AG04450 (cell line): ENCODE results near the gene ZC3H6. TPM values are rescaled to one million over a fixed set of nuclear protein-coding genes. Genes with fewer than 3 reads are reported as not detected.
"Not testable (repeated sequence)": the region's sequence is repeated elsewhere in the genome, so short reads cannot be mapped to it uniquely, and the experiment has no call there.

Experiments used
- CTCF ChIA-PET: fragments of 300-600, 350-600 bp; formaldehyde crosslinking; extraction: SDS; loops from one replicate; lab custom pipeline; 2022; ENCODE audit warnings: antibody characterized with exemption, inconsistent platforms; lab: Charles Lee
- POLR2A ChIA-PET: fragments of 350-600 bp; formaldehyde crosslinking; extraction: SDS; loops from one replicate; lab custom pipeline; 2021; ENCODE audit warnings: antibody characterized with exemption, inconsistent platforms; lab: Yijun Ruan, JAX
- DNase-seq: peaks from one replicate; pipeline ENCODE4 v3.0.0-alpha.2; 2011; ENCODE audit warnings: low read depth, low spot score
- H3K27ac ChIP-seq: one replicate; pipeline ENCODE4 v1.5.1; 2012; ENCODE audit warnings: low read depth, low read length, control low read depth
- H3K27me3 ChIP-seq: one replicate; pipeline ENCODE4 v1.6.0; 2012; ENCODE audit warnings: low read length; ENCODE audit not compliant: control insufficient read depth, insufficient read depth
- H3K4me3 ChIP-seq: 2 replicates; pipeline ENCODE4 v1.5.1; 2011; ENCODE audit warnings: mild to moderate bottlenecking, low read depth, low read length, control low read depth
- H3K9me3 ChIP-seq: 2 replicates; pipeline ENCODE4 v1.5.1; 2012; ENCODE audit warnings: low read length; ENCODE audit not compliant: control insufficient read depth, insufficient read depth
- CTCF ChIP-seq: IDR thresholded peaks from 2 replicates; pipeline ENCODE4 v1.5.1; 2011; ENCODE audit warnings: low read depth, low read length, control low read depth, inconsistent platforms
- polyA plus RNA-seq: library from polyadenylated mRNA; depleted of rRNA; stranded (reverse); fragments of >200 nt; gene quantifications from 2 replicates; pipeline ENCODE4 v1.2.3, GENCODE V29; 2011

Gene ZC3H6
- polyA plus RNA-seq, 1 experiment, result 1.5 TPM

- CTCF ChIA-PET, result interaction anchor here (1.9 kb wide), 1 partner anchor 82 kb away, joined by 5 read pairs; no protein-coding TSS in a partner anchor
- H3K27ac ChIP-seq, result no peak overlapping the region
- POLR2A ChIA-PET, result no interaction called here
Observed at GRCh38 chr2:112340475-112341267, 65.3 kb downstream of the ZC3H6 start.

GRCh38 chr2:112342067-112342550 lies 66.7 kb downstream of the ZC3H6 start:
- Histone ChIP-seq H3K27me3 (no peaks in the 10 kb centered on the region), H3K4me3 (no peak overlapping the region), H3K27ac (no peak overlapping the region), H3K9me3 (no peaks in the 10 kb centered on the region; the same call in 1 of the 2 replicates)
- ChIA-PET CTCF (interaction anchor here (0.7 to 1.9 kb wide), 2 partner anchors 33 to 83 kb away, joined by 4 to 5 read pairs; no protein-coding TSS in a partner anchor), POLR2A (no interaction called here)
- no peak for TF ChIP-seq CTCF
- no peak for DNase-seq

More at GRCh38 chr2:112340475-112341267, 65.3 kb downstream of the ZC3H6 start:
- no peak for TF ChIP-seq CTCF
- H3K9me3 ChIP-seq, result no peaks in the 10 kb centered on the region
- H3K4me3 ChIP-seq, result no peak overlapping the region
- DNase-seq, result no peak
- H3K27me3 ChIP-seq, result no peaks in the 10 kb centered on the region

- ChIA-PET POLR2A (no interaction called here), CTCF (interaction anchor here (0.6 kb wide), 1 partner anchor 70 kb away, joined by 3 read pairs; no protein-coding TSS in a partner anchor)
- Histone ChIP-seq H3K4me3 (no peak overlapping the region), H3K27me3 (no peaks in the 10 kb centered on the region), H3K9me3 (no peaks in the 10 kb centered on the region; the same call in 1 of the 2 replicates), H3K27ac (no peak overlapping the region)
- no peak for DNase-seq
- no peak for TF ChIP-seq CTCF
Observed at GRCh38 chr2:112343827-112344585, 68.6 kb downstream of the ZC3H6 start.

GRCh38 chr2:112345030-112346027 lies 69.9 kb downstream of the ZC3H6 start:
- no peak overlapping the region for H3K27ac ChIP-seq
- TF ChIP-seq CTCF, result 0 out of 2 replicates have a peak, but pooled peaks have one; percentile 18
- H3K9me3 ChIP-seq, result no peaks in the 10 kb centered on the region; the same call in 1 of the 2 replicates
- no peaks in the 10 kb centered on the region for H3K27me3 ChIP-seq
- ChIA-PET POLR2A (no interaction called here), CTCF (no interaction called here)
- DNase-seq, result no peak
- no peak overlapping the region for H3K4me3 ChIP-seq

GRCh38 chr2:112352292-112352691 lies 76.9 kb downstream of the ZC3H6 start:
- H3K27me3 ChIP-seq, H3K9me3 ChIP-seq, H3K4me3 ChIP-seq, DNase-seq, H3K27ac ChIP-seq, POLR2A ChIA-PET, CTCF ChIA-PET: not testable (repeated sequence)

- H3K9me3 ChIP-seq, POLR2A ChIA-PET, H3K4me3 ChIP-seq, H3K27me3 ChIP-seq, H3K27ac ChIP-seq, DNase-seq, CTCF ChIA-PET: not testable (repeated sequence)
Observed at GRCh38 chr2:112352809-112353603, 77.6 kb downstream of the ZC3H6 start.
